Stimulated activated CD8-positive, alpha-beta memory T cell treated with anti-CD3 and anti-CD28 coated beads, Interleukin-2, amount 100 ng/mL, for 48 hours (primary cell): ENCODE results near the gene NUDT22.
"Not testable (repeated sequence)": the region's sequence is repeated elsewhere in the genome, so short reads cannot be mapped to it uniquely, and the experiment has no call there.

ENCODE experiments used
- DNase-seq, 2 donors: peaks; one replicate each; pipeline ENCODE4 v3.0.0-alpha.2; 2020; ENCODE audit warnings: low read depth in 2 of 2

NUDT22 gene

DNA sequence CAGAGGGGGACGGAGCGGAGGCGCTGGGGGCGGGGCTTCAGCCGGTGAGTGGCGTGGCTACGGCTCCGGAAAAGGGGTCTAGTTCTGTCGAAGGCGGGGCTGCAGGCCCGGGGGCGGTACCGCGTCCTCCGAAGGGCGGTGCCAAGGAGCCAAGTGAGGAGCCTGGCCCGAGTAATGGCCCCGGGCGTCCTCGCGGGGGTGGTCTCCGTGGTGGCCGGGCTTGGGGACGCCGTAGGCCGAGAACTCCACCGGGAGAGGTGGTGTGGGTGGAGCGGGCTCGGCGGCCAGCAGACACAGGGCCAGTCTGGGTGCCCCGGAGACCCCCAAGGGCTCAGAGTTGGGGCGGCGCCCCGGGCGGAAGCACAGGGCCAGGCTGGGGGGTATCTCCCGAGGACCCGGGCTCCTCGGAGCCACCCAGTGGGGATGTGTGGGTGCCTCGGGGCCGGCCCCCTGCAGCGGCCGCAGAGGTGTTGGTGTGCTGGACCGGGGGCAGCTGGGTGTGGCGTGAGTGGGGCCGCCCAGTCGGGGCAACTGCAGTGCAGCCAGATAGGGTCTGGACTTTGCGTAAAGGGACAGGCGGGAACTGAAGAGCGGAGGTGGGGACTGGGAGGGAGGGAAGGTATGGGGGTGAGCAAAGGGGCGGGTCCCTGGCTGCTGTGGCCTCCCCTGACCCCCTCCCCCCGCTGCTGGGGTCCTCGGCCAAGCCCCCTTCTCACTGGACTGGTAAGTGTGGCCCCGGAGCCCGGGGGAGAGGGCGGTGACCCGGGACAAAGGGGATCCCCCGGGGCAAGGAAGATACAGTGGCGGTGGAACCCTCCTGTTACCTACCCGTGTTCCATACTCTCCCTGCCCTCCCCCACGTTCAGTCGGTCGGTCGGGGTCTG, 15.7 kb downstream of the NUDT22 start:
- DNase-seq: peak in 1 of 2 donors; percentile 99

DNA sequence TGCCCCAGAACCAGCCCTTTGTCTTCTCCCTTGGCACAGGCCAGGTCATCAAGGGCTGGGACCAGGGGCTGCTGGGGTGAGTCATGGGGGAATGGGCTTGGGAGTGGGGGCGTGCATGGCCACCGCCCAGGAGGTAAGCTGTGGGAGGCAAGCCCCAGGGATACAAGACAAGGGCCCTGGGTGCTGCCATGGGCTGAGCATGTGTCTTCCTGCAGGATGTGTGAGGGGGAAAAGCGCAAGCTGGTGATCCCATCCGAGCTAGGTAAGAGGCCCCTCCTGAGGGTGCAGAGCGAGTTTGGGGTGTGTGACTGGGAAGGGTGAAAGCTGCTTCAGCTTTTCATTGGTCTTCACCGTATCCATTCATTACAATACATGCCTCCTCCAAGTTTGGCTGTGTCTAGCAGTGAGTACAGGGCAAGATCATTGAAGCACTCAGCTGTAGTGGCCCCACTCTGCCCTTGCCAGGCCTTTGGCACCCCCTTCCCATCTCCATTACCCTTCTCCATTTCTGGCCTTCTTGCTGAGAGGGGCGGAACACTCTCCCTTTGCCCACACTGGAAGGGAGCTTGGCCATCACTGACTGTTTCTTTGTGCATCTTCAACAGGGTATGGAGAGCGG, 17.3 kb downstream of the NUDT22 start:
- DNase-seq: no peak

DNA sequence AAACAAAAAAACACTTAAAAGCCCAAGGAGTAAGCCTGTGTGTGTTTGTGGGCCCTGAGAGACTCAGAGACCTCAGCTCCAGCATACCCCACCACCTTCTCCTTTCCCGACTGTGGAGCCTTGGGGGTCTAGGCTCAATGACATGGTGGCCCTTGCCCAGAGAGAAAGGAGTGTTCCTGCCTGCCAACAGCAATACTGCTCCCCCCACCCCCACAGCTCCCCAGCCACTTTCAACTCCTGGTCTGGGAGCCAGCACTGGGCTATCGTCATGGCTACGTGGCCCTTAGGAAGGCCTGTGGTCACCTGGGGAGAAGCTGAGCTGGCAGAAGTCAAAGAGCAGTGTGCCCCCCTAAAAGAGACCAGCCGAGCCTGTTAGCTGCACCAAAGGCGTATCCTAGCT, 18.0 kb downstream of the NUDT22 start:
- DNase-seq: no peak

DNA sequence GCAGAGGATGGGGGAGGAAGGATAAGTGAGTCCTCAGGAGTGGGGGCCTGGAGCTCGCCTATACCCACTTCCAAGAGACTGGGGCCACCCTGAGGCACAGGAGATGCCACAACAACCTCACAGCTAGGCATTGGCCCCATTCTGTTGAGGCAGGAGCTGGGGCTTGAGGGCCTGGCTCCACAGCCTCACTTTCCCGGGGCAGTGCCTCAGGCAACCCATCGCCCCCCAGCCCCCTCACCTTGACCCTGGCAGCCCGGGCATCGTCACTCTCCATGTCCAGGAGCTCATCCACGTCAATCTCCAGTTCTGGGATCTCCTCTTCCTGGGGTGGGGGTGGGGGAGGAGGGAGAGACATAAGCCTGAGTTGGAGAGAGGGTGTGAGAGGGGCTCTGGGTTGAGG, 18.9 kb downstream of the NUDT22 start:
- no peak for DNase-seq

DNA sequence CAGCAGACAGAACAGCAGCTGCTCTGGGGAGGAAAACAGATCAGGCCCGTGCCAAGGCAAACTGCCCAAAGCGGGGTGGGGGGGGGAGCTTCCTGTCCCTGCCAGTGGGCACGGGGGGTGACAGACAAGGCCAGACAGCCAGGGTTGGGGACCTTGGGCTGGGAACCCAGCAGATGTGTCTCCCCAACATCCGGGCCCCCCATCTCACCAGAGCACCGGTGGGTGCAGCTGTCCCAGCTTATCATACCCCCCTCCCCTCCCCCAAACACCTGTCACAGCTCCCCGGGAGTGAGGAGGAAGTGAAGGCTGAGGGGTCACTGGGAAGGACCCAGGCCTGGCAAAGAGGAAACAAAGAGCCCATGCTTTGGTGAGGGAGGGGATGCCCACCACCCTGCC, 19.3 kb downstream of the NUDT22 start:
- DNase-seq: no peak

DNA sequence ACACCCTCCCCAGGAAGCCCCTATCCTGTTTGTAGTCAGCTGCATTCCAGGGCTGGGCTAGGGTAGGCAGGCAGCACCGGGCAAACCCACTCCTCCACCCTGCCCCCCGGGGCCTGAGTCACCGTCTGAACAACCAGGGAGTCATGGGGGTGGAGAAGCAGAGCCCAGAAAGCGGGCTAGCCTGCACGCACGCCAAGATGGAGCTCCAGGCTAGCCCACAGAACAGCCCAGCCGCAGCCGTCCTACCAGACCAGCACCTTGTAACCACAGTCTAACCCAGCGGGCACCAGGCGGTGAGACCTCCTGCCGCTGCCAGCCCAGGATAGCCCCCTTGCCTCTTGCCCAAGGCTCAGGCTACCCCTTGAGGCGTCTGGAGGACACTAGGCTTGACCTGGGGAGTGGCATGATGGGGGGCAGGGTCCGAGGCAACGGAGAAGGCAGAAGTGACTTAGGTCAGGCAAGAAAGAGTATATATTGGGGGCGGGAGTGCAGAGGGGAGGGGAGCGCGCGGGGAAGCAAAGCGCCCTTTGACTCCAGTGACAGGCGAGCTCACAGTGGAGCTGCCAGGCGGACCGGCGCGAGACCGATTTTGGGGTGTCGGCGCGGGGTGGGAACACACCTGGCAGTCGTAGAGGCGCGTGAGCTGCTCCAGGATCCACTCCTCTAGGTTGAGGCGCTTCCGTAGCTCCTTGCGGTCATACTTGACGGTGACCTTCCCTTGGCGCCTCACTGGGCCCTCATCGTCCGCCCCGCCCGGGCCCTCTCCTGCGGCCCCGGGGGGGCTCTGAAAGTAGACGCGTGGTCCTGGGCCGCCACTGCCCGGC, 19.9 kb downstream of the NUDT22 start:
- peak; percentile 63 to 72 for DNase-seq

DNA sequence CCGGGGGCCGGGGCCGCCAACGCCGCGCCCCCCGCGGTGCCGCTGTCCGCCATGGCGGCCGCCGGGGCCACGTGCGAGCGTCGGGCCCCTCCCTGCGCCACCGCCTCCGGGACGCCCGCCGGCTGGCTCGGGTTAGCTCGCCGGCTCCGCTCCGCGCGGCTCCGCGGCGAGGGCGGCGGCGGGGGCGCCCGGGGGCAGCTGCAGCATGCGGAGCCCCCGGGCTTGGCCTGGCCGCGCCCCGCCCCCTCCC, 20.5 kb downstream of the NUDT22 start:
- not testable (repeated sequence) for DNase-seq

DNA sequence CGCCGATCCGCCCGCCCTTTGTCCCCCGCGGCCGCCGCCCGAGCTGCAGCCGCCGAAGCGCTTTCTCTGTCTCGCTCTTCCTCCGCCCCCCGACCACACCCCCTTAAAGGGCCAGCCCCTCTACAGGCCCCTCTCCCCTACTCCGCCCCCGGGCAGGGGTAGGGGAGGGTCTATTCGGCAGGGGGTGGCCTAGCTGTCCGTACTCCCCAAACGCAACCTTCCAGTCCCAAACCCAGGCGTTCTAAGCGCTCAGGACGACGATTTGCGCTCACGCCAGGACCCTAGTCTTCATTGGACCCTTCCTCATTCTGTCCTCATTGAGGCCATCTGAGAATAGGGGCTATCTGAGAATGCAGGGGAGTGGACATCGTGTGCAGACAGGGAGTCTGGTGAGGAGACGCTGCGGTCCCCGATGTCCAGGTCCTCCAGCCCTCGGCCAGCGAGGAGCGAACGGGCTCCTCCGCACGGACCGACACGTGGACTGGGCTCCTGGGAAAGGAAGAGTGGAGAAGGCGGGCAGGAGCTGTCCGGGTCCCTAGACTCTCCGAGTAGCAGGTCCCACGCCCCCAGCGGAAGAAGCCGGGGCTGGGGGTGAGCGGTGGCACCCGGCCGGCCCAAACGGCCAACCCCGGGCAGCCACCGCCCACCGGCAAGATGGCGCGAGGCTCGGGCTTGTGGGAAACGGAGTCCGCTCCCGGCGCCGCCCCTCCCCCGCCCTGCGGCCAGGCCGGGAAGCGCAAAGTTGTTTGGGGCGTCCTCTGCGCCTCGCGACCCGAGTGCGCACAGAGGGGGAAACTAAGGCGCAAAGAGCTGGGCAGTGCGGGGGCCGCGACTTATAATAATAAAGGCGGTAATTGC, 21.0 kb downstream of the NUDT22 start, which contains the start of gene PPP1R14B:
Gene PPP1R14B, minus strand, starts transcription at position 73 of the 858 bp plus-strand sequence. CDS start 270 bp downstream, outside the sequence.
- peak; percentile 77 to 78 for DNase-seq

DNA sequence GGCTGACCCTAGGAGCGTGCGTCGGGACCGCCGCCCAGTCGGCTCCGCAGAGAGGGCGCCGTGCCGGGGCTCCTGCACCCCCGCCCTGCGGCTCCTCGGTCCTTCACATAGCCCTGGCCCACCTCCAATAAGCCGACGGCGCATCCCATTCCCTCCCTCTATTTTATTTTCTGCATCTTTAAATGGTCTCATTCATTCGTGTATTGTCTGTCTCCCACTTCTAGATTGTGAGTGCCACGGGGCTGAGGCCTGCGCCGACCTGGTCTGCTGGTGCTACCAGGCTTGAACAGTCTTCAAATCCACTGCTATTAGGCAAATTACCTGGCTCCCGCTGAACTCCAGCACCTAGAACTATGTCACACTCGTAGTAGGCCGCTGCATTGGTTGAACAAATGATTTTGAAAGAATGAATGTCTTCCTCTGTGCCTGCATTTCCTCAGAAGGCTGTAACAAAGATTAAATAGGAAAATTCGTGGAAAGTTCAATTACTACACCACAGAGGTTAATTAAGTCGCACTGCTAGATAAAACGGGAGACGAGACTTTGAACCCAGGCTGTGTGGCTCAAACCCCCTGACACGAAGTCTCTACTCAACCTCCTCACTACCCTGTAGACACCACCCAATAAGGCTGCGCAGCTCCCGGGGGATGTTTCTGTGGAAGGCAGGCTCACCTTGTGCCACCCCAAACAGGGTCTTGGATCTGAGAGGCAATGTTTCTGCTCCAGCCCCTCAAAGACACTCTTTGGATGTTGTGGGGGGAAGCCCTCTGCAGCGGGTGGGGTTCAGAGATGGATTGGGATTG, 21.9 kb downstream of the NUDT22 start:
- DNase-seq: no peak

DNA sequence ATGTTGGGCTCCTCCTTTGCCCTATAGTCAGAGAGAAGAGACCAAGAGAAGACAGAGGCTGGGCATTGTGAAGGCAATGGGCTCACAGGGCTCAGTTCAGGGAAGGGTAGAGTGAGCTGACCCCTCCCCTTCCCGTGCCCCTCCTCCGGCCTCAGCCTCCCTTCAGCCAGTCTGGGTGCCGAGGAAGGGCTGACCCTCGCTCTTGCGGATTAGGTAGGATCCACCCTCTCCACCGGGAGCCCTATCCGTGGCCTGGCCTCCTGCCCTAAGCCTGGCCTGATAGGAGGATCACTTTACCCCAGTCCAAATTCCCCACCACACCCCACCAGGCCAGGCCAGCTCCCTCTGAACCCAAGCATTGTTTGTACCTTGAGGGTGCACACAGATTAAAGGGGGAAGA, 22.5 kb downstream of the NUDT22 start:
- no peak for DNase-seq

DNA sequence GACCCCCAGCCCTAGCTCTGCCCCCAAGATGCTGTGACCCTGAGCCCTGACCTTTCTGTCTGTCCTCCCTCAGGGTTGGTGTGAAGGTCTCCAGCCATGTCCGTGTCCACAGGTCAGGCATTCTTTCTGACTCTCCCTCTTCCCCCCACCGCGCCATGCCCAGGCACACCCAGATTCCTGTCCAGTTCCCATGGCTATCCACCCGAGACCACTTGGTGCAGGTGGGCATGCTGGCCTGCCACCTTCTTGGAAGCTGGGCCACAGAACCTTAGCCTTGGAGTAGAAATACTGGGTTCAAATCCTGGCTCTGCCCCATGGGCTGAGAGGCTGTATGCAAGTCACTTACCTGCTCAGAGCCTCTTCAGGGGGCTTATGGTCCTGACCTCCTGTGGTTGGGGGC, 23.0 kb downstream of the NUDT22 start:
- DNase-seq: no peak

DNA sequence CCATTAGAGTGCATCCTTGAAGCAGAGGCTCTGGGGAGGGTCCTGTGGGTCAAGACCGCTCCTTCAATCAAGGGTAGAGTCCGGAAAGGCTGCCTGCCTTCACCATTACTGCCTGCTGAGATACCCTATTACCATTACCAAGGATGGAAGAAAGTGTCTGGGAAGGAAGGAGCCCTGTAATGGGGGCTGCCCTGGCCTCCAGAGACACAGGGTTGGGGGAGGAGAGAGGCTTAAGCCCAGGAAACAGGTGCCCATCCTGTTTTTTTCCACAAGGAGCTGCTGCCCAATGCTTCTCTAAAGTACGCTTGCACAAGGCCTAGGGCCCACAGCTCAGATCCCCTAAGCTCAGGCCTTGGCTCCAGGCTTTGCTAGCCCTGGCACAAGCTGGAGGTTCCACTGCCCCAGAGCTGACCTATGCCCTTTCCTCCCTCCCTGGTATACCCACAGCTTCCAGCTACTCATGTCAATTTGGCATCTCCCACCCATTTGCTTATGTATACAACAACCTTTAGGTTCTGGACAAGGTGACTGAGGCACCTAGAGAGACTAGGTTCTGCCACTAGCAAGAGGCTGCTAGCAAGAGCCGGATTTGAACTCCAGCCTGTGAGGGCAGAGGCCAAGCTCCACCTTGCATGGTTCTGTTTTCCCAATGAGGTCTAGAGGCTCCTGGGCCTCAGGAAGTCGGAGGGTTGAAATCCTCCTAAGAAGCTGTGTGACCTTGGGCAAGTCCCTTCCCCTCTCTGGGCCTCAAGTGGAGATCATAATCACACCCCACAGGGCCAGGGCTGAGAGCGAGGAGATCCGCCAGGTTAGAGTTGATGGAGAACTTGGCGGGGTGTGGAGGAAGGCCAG, 23.7 kb downstream of the NUDT22 start:
- DNase-seq: no peak

DNA sequence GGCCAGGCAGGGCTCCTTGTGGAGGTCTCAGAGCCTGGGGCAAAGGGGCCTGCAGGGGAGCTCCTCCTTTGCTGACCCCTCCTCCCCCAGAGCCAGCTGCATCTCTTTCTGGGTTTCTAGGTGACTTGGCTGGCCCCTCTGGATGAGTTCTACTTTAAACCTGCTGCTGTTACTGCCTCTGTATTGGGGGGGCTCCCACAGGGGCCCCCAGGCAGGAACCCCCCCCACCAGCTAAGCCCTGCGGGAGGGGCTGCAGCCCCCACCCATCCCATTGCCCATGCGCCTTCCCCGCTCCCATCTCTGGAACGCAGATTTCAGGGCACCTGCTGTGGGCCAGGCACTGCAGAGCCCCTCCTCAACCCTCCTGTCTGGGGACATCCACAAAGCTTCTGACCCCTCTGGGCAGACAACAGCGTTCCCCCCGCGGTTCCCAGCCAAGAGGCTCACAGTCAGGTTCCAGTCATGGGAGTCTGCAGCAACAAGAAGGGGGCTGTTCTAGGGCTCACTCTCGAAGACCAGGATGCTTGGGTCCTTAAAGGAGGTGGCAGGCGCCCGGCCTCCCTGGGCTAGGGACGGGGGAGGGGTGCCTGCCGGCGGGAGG, 24.4 kb downstream of the NUDT22 start:
- no peak for DNase-seq

DNA sequence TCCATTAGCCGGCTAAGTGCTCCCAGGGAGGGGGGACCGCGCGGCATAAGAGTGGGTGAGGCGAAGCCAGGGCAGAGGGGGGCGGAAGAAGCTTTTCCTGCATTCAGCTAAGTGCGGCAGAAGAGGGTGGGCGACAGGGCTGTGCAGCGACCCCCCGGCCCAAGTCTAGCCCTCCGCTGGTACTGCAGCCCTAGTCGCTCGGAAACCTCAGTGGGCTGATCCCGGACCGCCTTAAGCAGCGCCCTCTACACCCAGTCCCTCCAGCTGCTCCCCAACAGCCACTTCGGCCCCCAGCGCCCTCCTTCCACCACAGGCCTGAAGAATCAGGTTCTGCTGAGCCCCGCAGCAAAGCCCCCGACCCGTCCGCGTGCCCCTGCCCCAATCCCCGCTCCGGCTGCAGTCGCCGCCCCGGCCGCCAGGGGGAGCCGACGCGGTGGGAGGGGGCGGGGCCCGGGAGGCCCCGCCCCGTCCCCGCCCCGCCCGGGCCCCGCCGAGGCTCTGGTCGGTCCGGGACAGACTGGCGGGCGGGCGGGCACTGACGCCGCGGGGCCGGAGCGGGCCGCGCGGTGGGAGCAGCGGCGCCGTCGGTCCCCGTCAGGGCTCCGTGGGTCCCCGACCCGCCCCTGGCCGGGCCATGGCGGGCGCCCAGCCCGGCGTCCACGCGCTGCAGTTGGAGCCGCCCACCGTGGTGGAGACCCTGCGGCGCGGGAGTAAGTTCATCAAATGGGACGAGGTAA, 25.1 kb downstream of the NUDT22 start, which contains the start of gene PLCB3:
Gene PLCB3, plus strand, starts transcription at position 515 of the 737 bp plus-strand sequence. Its CDS starts 120 bp downstream, at position 635.
- DNase-seq: peak in 1 of 2 donors; percentile 59

DNA sequence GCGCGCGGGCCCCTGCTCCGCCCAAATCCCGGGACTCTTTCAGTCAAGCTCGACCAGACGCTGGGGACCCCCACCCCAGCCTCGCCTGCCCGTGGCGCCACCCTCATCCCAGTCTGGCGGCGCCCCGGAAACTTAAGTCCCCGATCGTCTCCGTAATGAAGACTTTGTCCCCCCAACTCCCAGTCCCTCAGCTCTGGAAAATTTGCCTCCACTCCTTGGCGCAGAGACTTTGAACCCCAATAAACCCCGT, 25.6 kb downstream of the NUDT22 start:
- DNase-seq: no peak

DNA sequence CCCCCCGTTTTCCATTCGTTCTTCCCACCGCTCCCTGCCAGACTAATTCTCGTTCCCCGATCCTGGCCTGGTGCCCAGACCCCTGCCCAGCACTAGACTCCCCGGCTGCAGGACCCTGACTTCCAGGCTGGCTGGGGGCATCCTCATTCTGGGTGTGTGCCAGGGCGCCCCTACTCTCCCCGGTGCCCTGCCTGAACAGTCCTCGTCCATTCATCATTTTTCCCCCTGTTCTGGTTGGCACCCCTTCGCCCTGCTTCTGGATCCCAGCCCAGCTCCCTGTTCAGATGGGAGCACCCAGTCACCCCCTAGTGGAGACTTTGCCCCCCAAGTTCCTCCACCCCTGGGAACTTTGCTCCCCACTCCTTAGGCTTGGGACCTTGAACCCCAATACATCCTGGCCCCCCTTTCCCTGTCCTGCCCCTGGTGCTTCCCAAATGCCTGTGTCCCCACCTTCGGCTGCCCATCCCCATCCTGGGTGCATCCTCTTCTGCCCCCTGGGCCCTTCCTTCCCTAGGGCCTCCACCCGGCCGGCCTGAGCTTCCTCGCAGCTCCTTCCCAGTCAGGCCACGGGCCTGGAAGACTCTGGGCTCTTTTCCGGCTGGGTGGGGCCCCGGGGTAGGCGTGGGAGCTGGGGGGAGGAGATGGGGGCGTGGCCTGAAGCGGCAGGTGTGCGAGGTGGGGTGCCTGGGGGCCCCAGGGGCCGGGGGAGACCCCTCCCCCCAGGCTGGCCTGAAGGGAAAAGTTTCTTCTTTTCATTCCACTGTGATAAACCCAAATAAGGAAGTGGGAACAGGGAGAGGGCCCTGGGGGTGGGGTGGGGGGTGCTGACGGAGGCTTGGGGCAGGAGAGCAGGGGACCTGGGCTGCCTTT, 26.2 kb downstream of the NUDT22 start:
- no peak for DNase-seq

DNA sequence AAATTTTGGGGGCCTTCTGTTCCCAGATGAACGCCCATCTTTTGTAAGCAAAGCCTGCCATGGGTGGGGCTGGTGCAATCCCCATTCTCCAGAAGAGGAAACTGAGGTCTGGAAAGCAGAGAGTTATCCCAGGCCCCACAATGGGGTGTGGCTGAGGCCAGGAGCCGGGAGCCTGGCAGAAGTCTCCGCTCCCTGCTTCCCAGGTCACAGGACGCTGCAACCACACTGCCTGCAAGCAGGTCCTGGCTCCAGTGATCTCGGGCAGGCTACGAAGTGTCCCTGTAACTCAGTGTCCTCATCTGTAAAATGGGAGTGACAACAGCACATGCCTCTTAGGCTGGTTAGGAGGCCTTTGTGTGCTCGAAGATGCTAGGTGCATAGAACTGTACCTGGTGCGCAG, 27.0 kb downstream of the NUDT22 start:
- no peak for DNase-seq

DNA sequence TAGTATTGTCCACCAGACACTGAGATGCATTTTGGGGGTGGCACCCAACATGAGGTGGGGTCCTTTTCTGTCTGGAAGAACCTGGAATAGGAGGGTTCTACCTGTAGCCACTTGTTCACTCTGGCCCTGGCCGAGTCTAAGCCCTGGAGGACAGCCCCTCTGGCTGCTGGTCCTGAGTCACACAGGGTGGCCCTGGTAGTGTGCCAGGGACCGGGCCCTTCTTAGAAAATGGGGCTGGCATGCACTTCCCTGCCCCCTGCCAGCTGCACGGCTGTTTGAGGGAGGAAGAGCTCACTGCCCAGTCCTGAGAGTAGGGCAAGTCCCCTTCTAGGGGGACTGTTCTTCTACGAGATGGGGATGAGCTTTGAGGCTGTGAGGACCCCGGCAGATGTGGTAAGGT, 27.4 kb downstream of the NUDT22 start:
- no peak for DNase-seq
